ENCODE data around the gene ARL14. TPM values are rescaled to one million over a fixed set of nuclear protein-coding genes. Genes with fewer than 3 reads are reported as not detected.

The ARL14 gene
- total and polyA plus RNA-seq, 4 donors = 0.14 to 0.15 TPM; not detected in 2

DNA sequence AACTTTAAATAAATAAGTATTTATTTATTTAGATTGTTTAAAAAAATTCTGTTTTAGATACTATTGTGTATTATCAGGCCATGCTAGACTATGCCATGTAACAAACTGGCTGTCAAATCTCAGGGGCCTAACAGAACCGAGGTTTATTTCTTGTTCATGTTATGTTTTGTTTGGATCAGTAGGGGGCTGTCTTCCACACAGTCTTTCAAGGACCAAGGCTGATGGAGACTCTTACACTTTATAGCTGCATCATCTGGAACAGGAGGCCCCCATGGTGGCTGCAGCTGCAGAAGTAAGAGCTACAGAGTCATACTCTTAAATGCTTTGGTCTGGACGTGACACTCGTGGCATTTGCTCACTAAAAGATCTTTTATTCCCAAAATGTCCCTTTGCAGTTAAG lies 33.0 kb upstream of the ARL14 start:
- no peaks in the 10 kb centered on the region for H3K4me1 ChIP-seq (ENCODE audit: control insufficient read depth in 4 of 4, insufficient read depth in 4 of 4, low read length in 3 of 4)
- no peaks in the 10 kb centered on the region for H3K27me3 ChIP-seq (ENCODE audit: control insufficient read depth in 4 of 4, insufficient read depth in 4 of 4, low read length in 3 of 4)
- DNase-seq (ENCODE audit: low spot score) = no peak
- TF ChIP-seq SP1 (IDR thresholded peaks at IDR 0.05) (no peak), EGR1 (IDR thresholded peaks at IDR 0.05; ENCODE audit: low read depth in 2 of 2) (no peak), YY1 (IDR thresholded peaks at IDR 0.05) (no peak), JUND (IDR thresholded peaks at IDR 0.05) (no peak), ATF3 (IDR thresholded peaks at IDR 0.05) (no peak), RXRA (IDR thresholded peaks at IDR 0.05) (no peak), HNF4A (conservative IDR thresholded peaks at IDR 0.05) (no peak), FOXA2 (IDR thresholded peaks at IDR 0.05) (no peak), RAD21 (IDR thresholded peaks at IDR 0.05) (no peak), MAX (IDR thresholded peaks at IDR 0.05) (no peak), FOXA1 (IDR thresholded peaks at IDR 0.05) (no peak), TAF1 (conservative IDR thresholded peaks at IDR 0.05) (no peak)
- TF ChIP-seq, protein P1, sequence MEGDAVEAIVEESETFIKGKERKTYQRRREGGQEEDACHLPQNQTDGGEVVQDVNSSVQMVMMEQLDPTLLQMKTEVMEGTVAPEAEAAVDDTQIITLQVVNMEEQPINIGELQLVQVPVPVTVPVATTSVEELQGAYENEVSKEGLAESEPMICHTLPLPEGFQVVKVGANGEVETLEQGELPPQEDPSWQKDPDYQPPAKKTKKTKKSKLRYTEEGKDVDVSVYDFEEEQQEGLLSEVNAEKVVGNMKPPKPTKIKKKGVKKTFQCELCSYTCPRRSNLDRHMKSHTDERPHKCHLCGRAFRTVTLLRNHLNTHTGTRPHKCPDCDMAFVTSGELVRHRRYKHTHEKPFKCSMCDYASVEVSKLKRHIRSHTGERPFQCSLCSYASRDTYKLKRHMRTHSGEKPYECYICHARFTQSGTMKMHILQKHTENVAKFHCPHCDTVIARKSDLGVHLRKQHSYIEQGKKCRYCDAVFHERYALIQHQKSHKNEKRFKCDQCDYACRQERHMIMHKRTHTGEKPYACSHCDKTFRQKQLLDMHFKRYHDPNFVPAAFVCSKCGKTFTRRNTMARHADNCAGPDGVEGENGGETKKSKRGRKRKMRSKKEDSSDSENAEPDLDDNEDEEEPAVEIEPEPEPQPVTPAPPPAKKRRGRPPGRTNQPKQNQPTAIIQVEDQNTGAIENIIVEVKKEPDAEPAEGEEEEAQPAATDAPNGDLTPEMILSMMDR (IDR thresholded peaks at IDR 0.05; ENCODE audit: low read depth, low read length, missing input control) = no peak
- TF ChIP-seq, protein P2, sequence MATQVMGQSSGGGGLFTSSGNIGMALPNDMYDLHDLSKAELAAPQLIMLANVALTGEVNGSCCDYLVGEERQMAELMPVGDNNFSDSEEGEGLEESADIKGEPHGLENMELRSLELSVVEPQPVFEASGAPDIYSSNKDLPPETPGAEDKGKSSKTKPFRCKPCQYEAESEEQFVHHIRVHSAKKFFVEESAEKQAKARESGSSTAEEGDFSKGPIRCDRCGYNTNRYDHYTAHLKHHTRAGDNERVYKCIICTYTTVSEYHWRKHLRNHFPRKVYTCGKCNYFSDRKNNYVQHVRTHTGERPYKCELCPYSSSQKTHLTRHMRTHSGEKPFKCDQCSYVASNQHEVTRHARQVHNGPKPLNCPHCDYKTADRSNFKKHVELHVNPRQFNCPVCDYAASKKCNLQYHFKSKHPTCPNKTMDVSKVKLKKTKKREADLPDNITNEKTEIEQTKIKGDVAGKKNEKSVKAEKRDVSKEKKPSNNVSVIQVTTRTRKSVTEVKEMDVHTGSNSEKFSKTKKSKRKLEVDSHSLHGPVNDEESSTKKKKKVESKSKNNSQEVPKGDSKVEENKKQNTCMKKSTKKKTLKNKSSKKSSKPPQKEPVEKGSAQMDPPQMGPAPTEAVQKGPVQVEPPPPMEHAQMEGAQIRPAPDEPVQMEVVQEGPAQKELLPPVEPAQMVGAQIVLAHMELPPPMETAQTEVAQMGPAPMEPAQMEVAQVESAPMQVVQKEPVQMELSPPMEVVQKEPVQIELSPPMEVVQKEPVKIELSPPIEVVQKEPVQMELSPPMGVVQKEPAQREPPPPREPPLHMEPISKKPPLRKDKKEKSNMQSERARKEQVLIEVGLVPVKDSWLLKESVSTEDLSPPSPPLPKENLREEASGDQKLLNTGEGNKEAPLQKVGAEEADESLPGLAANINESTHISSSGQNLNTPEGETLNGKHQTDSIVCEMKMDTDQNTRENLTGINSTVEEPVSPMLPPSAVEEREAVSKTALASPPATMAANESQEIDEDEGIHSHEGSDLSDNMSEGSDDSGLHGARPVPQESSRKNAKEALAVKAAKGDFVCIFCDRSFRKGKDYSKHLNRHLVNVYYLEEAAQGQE (IDR thresholded peaks at IDR 0.05) = no peak
- WGBS = 87% methylated on average over 3 of the region's 3 CpGs
- no peak overlapping the region for H3K27ac ChIP-seq (ENCODE audit: low read depth in 1 of 2, low read length in 2 of 2)
- no peaks in the 10 kb centered on the region for H3K36me3 ChIP-seq (ENCODE audit: control insufficient read depth in 4 of 4, insufficient read depth in 3 of 4, low read depth in 1 of 4, low read length in 3 of 4)
- no peak overlapping the region for H3K9ac ChIP-seq (ENCODE audit: low read depth in 1 of 2, low read length in 2 of 2)
- no peak overlapping the region for H3K4me3 ChIP-seq (ENCODE audit: low read depth in 1 of 3, low read length in 3 of 3)
- H3K9me3 ChIP-seq (ENCODE audit: control insufficient read depth in 4 of 4, low read length in 3 of 4) = no peaks in the 10 kb centered on the region

GRCh38 chr3:160644491-160644890 lies 32.5 kb upstream of the ARL14 start:
- no peak for DNase-seq (ENCODE audit: low spot score)
- H3K9ac ChIP-seq (ENCODE audit: low read depth in 1 of 2, low read length in 2 of 2) = no peak overlapping the region
- H3K9me3 ChIP-seq (ENCODE audit: control insufficient read depth in 4 of 4, low read length in 3 of 4) = no peaks in the 10 kb centered on the region
- H3K4me1 ChIP-seq (ENCODE audit: control insufficient read depth in 4 of 4, insufficient read depth in 4 of 4, low read length in 3 of 4) = no peaks in the 10 kb centered on the region
- H3K27ac ChIP-seq (ENCODE audit: low read depth in 1 of 2, low read length in 2 of 2) = no peak overlapping the region
- H3K27me3 ChIP-seq (ENCODE audit: control insufficient read depth in 4 of 4, insufficient read depth in 4 of 4, low read length in 3 of 4) = no peaks in the 10 kb centered on the region
- H3K4me3 ChIP-seq (ENCODE audit: low read depth in 1 of 3, low read length in 3 of 3) = no peak overlapping the region
- WGBS = 69% methylated on average over 2 of the region's 2 CpGs
- H3K36me3 ChIP-seq (ENCODE audit: control insufficient read depth in 4 of 4, insufficient read depth in 3 of 4, low read depth in 1 of 4, low read length in 3 of 4) = no peaks in the 10 kb centered on the region
- TF ChIP-seq YY1 (IDR thresholded peaks at IDR 0.05) (no peak), ATF3 (IDR thresholded peaks at IDR 0.05) (no peak), MAX (IDR thresholded peaks at IDR 0.05) (no peak), FOXA1 (IDR thresholded peaks at IDR 0.05) (no peak), JUND (IDR thresholded peaks at IDR 0.05) (no peak), EGR1 (IDR thresholded peaks at IDR 0.05; ENCODE audit: low read depth in 2 of 2) (no peak), SP1 (IDR thresholded peaks at IDR 0.05) (no peak), GABPA (IDR thresholded peaks at IDR 0.05 in 1 of 2, conservative IDR thresholded peaks at IDR 0.05 in 1 of 2) (no peak), HNF4G (IDR thresholded peaks at IDR 0.05) (no peak), FOXA2 (IDR thresholded peaks at IDR 0.05) (no peak)
- TF ChIP-seq, protein P3, sequence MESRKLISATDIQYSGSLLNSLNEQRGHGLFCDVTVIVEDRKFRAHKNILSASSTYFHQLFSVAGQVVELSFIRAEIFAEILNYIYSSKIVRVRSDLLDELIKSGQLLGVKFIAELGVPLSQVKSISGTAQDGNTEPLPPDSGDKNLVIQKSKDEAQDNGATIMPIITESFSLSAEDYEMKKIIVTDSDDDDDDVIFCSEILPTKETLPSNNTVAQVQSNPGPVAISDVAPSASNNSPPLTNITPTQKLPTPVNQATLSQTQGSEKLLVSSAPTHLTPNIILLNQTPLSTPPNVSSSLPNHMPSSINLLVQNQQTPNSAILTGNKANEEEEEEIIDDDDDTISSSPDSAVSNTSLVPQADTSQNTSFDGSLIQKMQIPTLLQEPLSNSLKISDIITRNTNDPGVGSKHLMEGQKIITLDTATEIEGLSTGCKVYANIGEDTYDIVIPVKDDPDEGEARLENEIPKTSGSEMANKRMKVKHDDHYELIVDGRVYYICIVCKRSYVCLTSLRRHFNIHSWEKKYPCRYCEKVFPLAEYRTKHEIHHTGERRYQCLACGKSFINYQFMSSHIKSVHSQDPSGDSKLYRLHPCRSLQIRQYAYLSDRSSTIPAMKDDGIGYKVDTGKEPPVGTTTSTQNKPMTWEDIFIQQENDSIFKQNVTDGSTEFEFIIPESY (IDR thresholded peaks at IDR 0.05) = no peak
- TF ChIP-seq, protein P1 (IDR thresholded peaks at IDR 0.05; ENCODE audit: low read depth, low read length, missing input control) = no peak
- TF ChIP-seq, protein P2 (IDR thresholded peaks at IDR 0.05) = no peak

Data from liver (tissue), 9 donors.